ENCODE data around the gene CDYL.
"Not testable (repeated sequence)": the region's sequence is repeated elsewhere in the genome, so short reads cannot be mapped to it uniquely, and the experiment has no call there.

Gene CDYL

GRCh38 chr6:4822476-4822875 is 46.3 kb downstream of the CDYL start:
- Histone ChIP-seq H3K27ac (no peak overlapping the region), H3K4me3 (no peak overlapping the region)

GRCh38 chr6:4828187-4828698 is 52.0 kb downstream of the CDYL start:
- H3K4me3 ChIP-seq = no peak overlapping the region
- H3K27ac ChIP-seq = no peak overlapping the region

GRCh38 chr6:4829089-4829488 is 52.9 kb downstream of the CDYL start:
- Histone ChIP-seq H3K27ac (no peak overlapping the region), H3K4me3 (no peak overlapping the region)

GRCh38 chr6:4835540-4835939 is 59.3 kb downstream of the CDYL start:
- not testable (repeated sequence) for H3K27ac ChIP-seq, H3K4me3 ChIP-seq

- Histone ChIP-seq H3K27ac (no peak overlapping the region), H3K4me3 (no peak overlapping the region)
Observed at GRCh38 chr6:4840169-4840568, 64.0 kb downstream of the CDYL start.

- H3K4me3 ChIP-seq = no peak overlapping the region
- H3K27ac ChIP-seq = no peak overlapping the region
Observed at GRCh38 chr6:4844108-4844507, 67.9 kb downstream of the CDYL start.

GRCh38 chr6:4846387-4846786 is 70.2 kb downstream of the CDYL start:
- Histone ChIP-seq H3K4me3 (no peak overlapping the region), H3K27ac (no peak overlapping the region)

- H3K27ac ChIP-seq = no peak overlapping the region
Observed at GRCh38 chr6:4848382-4849068, 72.3 kb downstream of the CDYL start.

GRCh38 chr6:4849226-4850022 is 73.2 kb downstream of the CDYL start:
- H3K4me3 ChIP-seq = no peak overlapping the region
- no peak overlapping the region for H3K27ac ChIP-seq

More at GRCh38 chr6:4848382-4849068, 72.3 kb downstream of the CDYL start:
- H3K4me3 ChIP-seq = no peak overlapping the region

GRCh38 chr6:4851035-4851434 is 74.8 kb downstream of the CDYL start:
- H3K27ac ChIP-seq = no peak overlapping the region

GRCh38 chr6:4852186-4852585 is 76.0 kb downstream of the CDYL start:
- H3K27ac ChIP-seq, H3K4me3 ChIP-seq: not testable (repeated sequence)

More at GRCh38 chr6:4851035-4851434, 74.8 kb downstream of the CDYL start:
- H3K4me3 ChIP-seq = no peak overlapping the region

- Histone ChIP-seq H3K27ac (no peak overlapping the region), H3K4me3 (no peak overlapping the region)
Observed at GRCh38 chr6:4852938-4853337, 76.7 kb downstream of the CDYL start.

GRCh38 chr6:4853349-4853748 is 77.1 kb downstream of the CDYL start:
- H3K27ac ChIP-seq = peak overlapping the region in 1 of 21 experiments; percentile 27
- H3K4me3 ChIP-seq = no peak overlapping the region

GRCh38 chr6:4853782-4854511 is 77.7 kb downstream of the CDYL start:
- Histone ChIP-seq H3K4me3 (no peak overlapping the region), H3K27ac (peak overlapping the region in 1 of 21 experiments; percentile 27)

- no peak overlapping the region for H3K27ac ChIP-seq
- no peak overlapping the region for H3K4me3 ChIP-seq
Observed at GRCh38 chr6:4856785-4857184, 80.6 kb downstream of the CDYL start.

GRCh38 chr6:4858194-4859015 is 82.2 kb downstream of the CDYL start:
- Histone ChIP-seq H3K4me3 (no peak overlapping the region), H3K27ac (no peak overlapping the region)

- no peak overlapping the region for H3K4me3 ChIP-seq
- no peak overlapping the region for H3K27ac ChIP-seq
Observed at GRCh38 chr6:4860387-4860786, 84.2 kb downstream of the CDYL start.

- Histone ChIP-seq H3K4me3 (no peak overlapping the region), H3K27ac (no peak overlapping the region)
Observed at GRCh38 chr6:4861564-4861963, 85.4 kb downstream of the CDYL start.

GRCh38 chr6:4864519-4864918 is 88.3 kb downstream of the CDYL start:
- Histone ChIP-seq H3K27ac (no peak overlapping the region), H3K4me3 (no peak overlapping the region)

GRCh38 chr6:4865006-4865405 is 88.8 kb downstream of the CDYL start:
- H3K27ac ChIP-seq, H3K4me3 ChIP-seq: not testable (repeated sequence)
